Left renal pelvis (tissue), 4 donors: ENCODE data around the gene KCNK17. TPM values are rescaled to one million over a fixed set of nuclear protein-coding genes. Genes with fewer than 3 reads are reported as not detected.
A peak's percentile ranks its signal among the peaks of the same experiment; 100 is the strongest.

Experiments used
- DNase-seq, 4 donors: peaks; one replicate each; pipeline ENCODE4 v3.0.0-alpha.2; 2013; ENCODE audit warnings: low read depth in 4 of 4, low spot score in 3 of 4
- polyA plus RNA-seq, 4 donors: library from polyadenylated mRNA; unstranded; fragments of 120-200 nt; gene quantifications; one replicate each; pipeline ENCODE4 v1.2.1, GENCODE V29; 2013; ENCODE audit not compliant: insufficient read length in 4 of 4

Gene KCNK17
- polyA plus RNA-seq, 4 donors = 0.08 to 0.29 (median 0.15) TPM

- no peak for DNase-seq
Observed at GRCh38 chr6:39338397-39338796, 24.2 kb upstream of the KCNK17 start.

DNA sequence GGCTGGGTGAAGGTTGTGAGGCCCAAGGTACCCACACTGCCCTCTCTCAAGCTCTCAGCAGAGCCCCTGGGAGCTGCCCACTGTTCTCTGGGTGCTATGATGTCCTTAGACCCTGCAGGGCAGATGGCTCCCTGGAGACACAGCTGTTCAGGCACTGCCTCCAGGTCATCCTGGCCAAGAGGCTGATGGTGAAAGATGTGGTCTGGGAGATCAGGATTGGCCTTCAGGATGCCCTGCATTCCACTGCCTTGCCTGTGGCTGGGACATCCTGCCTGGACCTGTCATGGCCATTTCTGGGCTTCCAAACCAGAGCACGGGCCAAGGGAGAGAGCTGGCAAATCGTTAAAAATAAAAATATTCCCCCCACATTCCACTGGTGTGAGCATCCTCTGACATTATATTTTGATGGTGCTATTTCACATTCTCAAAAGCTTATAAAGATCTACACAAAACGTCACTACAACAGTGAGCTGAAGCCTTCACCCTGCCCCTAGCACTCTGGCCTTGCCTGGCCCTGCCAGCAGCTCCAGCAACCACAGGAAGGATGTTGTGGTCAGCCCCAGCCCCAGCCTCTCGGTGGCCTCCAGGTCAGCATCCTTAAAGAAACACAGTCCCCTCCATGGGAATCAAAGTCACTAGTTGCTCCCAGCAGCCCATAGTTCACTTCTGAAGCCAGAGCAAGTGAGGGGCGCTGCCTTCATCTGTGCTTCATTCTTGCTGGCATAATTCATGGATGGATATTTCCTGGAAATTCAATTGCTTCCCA lies 21.7 kb upstream of the KCNK17 start:
- no peak for DNase-seq

DNA sequence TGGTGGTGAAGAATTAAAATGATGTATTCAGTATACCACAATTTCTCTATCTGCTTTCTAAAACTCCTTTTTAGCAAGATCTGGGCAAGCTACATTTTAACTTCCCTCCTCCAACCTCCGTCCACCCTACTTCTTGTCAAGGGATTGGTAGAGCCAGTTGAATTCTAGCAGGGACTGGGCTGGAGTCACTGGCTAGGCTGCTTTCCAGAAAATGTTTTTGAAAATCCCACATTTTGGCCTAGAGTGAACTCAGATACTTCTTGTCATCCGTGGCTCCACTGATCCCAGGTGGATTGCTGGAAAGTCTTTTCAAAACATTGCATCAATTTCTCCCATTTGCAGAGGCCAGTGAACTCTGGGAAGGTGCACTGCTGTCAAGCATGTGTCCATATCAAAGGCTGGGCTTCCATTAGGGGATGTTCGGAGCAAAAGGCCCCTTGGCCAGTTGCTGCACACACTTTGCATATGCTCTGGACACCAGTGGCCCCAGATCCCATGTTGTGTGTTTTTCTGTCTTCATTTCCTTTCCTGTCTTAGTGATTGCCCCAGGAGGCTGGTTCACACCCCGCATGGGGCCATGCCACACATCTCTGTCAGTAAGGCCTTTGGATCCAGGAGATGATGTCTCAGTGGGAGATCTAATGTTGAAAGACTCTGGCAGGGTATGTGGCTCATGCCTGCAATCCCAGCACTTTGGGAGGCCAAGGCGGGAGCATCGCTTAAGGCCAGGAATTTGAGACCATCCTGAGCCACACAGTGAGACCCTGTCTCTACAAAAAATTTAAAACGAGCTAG lies 19.6 kb upstream of the KCNK17 start:
- DNase-seq = no peak

DNA sequence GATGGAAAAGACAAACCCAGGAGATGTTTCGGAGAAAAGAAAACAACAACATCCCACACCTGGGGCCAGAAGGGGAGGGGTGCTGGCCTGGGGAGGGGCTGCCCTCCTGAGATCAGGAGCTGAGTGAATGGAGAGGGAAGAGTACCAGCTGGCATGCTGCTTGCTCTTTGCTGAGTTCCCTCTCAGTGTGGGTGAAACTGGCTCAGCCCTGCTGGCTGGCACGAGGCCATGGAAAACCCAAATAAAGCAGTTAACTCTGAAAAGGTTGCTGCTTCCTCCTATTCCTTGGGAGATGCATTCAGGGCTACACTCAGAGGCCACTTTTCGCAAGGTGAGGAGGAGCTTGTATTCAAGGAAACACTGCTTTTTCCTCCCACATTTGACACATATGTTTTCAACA lies 16.3 kb upstream of the KCNK17 start:
- no peak for DNase-seq

- DNase-seq = no peak
Observed at GRCh38 chr6:39330057-39330456, 15.8 kb upstream of the KCNK17 start.

DNA sequence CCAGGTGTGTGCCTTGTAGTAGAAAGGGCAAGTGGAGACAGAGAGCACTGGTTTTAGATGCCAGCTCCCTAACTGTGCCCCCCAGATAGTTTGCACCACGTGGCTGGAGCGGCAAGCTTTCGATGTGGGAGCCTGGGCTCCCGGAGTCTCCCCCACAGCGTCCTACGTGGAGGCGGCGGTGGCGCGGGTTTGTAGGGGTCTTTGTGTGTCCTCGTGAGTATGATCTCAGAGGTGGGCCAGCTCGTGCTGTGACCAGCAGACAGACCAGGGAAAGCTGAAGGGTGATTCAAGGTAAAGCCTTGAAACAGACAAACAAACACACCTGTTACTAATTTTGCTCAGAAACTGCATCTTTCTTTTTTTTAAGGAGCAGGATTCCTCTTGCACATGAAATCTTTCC lies 13.8 kb upstream of the KCNK17 start:
- DNase-seq = no peak

DNA sequence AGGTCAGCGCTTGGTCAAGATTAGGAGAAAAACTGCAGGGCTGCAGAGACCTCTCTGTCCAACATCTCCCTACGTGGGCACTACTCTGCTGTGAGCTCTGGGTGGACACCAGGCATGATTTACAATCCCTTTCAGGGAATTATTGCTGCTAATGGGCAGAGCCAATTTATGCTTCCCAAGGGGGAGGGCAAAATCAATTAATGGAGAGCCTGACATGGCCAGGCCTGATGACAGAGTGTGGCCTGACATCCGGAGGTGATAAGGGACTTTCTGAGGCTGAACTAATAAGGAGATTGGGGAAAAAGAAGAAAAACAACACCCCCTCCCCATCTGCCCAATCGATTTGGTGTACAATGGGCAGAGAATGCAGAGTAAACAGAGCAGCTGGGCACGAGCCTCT lies 13.3 kb upstream of the KCNK17 start:
- no peak for DNase-seq

DNA sequence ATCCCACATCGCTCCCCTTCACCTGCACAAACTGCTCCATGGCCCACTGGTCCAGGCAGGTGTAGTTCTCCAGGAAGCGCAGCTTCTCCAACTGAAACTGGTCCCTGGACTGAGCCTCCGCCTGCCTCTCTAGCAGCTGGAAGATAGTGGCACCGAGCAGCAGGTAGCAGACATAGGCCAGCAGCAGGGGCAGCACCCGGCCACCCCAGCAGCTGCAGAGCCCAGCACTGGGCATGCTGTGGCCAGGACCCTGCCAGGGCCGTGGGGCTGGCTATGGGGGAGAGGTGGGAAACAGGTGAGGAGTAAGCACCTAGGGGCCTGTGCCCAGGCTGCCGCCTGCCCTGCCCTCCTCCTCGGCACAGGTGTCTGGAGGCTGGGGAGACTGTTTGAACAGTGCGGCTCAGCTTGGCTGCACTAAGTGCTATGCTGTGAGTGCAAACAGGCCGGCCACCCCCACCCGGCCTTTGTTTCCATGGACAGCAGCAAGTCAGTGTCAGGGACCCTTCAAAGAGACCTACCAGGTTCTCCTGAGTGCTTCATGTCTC lies 8.2 kb upstream of the KCNK17 start, which contains the start of gene KCNK16:
TSS of gene KCNK16 (minus strand) at position 397 of the 545 bp plus-strand sequence. CDS start at position 235, 162 bp downstream.
- no peak for DNase-seq

- DNase-seq = no peak
Observed at GRCh38 chr6:39321761-39322160, 7.5 kb upstream of the KCNK17 start.

DNA sequence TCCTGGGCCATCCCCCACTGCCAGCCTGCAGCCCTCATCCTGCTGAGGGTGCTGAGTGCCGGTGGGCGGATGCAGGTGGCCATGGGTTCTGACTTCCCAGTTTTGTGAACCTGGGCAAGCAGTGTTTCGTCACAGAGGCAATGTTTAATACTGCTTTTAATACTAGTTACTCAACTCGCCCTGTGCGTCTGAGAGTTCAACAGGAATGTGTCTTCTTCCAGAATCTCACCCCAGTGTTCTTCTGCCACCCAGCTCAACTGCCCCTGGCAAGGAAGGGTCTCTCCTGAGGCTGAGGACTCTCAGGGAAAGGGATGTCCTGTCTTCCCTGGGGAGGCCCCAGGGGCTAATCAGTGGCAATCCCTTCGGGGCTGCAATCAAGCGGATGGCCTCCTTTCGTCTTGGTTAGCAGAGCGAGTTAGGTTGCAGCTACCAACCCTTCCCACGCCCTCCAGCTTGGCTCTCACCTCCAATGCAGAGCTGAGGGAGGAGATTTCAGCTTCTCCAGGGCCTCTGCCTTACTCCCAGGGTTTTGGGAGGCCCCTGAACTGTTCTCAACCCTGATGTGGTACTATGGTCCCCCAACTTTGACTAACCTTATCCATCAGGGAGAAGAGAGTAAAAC lies 6.3 kb upstream of the KCNK17 start:
- DNase-seq = no peak

DNA sequence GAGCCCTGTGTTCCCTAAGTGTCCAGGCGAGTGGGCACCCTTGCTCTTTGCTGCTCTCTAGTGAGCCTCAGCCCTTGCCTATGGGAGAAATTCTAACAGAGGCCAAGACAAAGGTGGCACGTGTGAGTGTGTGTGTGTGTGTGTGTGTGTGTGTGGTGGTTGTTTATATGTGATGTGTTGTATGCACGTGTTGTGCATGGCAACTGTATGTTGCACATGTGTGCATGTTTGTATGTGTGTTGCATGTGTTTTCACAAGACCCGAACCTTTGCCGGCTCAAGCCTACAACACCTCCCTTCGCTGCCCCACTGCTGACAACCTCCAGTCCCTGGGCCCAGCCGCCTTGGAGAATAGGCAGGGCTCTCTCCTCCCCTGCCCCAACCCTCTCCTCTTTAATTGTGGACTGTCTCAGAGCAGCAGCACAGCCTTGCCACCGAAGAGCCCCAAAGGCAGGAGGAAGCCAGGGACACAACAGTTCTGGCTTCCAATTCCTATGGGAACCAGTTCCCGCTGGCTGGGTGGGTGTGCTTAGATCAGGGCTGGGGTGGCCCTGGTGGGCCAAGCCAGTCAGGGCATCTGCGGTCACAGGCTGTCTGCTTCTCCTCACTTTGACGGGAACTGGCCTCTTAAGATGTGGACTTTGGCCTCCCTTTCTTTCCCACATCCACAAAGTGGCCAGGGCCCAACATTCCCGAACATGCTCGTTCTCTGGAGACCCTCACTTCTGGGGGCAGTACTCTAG lies 5.6 kb upstream of the KCNK17 start:
- DNase-seq = no peak

DNA sequence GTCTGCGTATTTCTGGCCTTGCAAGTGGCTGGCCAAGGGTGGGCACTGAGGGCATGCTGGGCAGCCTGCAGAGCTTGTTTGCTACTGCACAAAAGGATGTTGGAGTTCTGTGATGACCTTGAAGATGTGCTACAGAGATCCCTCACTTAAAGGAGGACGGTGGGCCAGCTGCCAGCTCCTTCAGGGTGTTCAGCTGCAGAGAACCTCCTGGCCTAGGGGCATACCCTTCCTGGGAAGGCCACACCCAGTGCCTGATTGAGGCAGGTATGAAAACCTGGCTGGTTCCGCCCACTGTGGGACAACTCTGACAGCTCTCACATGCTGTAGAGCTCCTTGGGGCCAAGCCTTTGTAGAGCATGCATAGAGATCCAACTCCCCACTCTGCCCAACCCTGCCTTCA lies 3.0 kb upstream of the KCNK17 start:
- no peak for DNase-seq

- no peak for DNase-seq
Observed at GRCh38 chr6:39313526-39314272, 520 bp downstream of the KCNK17 start.

GRCh38 chr6:39312912-39313525 lies 1.2 kb downstream of the KCNK17 start:
- no peak for DNase-seq

DNA sequence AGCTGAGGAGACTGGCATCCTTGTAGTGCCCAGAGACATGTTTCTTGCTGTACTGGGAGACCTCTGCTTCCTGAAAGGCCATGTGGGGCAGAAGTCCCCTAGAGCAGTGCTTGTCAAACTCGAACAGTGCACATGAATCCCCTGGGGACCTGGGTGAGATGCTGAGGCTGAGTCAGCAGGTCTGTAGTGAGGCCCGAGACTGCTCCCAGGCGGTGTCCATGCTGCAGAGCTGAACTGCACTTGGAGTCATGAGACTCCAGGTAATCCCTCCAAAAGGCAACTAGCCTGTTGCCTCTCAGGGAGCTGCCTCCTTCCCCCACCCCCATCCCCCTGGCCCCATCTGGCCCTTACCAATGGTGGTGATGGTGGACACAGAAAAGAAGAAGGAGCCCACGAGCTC lies 3.7 kb downstream of the KCNK17 start:
- no peak for DNase-seq

GRCh38 chr6:39309942-39310531 lies 4.2 kb downstream of the KCNK17 start:
- peak in 3 of 4 donors; percentile 38 to 41 (median 39) for DNase-seq

DNA sequence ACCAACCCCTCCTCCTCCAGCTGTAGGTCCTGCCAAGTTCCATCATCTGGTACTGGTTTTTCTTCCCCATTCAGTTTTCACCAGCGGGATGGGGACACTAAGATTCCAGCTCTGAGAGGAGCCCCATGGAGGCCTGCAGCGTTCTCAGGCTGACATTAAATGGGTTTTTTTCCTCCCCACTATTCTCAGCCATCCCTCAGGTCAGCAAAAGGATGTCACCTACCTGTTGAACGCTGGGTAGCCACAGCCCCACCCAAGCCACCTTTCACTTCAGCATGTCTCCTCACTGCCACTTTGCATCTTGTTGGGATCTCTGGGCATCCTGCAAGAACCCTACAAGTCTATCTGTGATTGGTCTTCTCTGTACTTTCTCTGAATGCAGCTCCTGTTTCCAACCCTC lies 6.8 kb downstream of the KCNK17 start:
- no peak for DNase-seq

DNA sequence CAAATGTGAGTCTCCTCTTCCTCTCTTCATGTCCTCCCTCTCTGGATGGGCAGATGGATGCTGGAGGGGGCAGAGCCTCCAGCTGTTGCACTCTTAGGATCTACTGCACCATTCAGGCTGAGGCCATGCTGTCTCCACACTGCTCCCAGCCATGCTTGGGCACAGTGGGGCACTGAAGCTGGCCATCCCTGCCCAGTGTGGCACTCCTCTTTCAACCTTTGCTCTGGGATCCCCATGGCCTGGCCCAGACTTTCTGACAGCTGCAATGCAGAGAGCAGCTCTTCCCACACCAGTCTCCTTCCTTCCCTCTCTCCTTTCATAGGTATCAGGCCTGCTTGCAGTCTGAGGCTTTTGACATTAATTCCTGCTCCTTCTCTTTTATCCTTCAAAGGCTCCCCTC lies 9.3 kb downstream of the KCNK17 start:
- no peak for DNase-seq
